Right forelimb (tissue), 1 donor: Measurements from ENCODE around the gene WDR7.

Experiments used
- DNase-seq: peaks from one replicate; pipeline ENCODE4 v3.0.0-alpha.2; 2018

Gene WDR7

DNA sequence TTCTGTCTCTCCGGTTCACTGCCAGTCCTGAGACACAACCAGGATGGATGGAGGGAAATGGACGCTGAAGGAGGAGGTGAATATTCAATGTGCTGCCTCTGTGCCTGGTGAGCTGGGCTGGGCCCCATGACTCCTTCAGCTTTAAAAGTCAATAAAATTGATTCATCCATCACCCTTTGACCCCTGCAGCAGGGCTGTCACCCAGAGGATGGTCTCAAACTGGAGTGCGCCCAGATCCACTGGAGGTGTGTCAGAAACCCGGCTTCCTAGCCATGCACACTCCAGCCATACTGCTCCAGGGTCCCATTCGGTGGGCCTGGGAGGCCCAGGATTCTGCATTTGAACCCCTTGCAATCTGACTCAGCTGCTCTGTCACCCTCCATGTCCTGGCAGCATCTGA lies 401.6 kb downstream of the WDR7 start:
- peak; percentile 17 for DNase-seq

DNA sequence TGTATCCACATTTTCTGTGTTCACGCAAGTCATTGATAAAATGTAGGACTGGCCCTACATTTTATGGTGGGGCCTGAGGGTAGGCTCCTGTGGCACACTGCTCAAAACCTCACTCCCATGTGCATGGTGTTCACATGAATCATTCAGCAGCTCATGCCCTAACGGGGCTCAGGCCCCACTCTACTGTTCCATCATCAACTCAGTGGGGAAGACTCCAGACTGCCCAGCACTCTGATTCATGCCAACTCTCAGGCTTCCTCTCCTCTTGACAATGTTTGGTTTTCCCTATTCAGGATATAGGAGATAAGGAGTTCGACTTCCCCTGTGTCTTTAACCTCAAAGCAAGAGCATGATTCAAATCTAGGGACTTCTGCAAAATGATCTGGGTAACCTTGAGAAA lies 403.7 kb downstream of the WDR7 start:
- no peak for DNase-seq

DNA sequence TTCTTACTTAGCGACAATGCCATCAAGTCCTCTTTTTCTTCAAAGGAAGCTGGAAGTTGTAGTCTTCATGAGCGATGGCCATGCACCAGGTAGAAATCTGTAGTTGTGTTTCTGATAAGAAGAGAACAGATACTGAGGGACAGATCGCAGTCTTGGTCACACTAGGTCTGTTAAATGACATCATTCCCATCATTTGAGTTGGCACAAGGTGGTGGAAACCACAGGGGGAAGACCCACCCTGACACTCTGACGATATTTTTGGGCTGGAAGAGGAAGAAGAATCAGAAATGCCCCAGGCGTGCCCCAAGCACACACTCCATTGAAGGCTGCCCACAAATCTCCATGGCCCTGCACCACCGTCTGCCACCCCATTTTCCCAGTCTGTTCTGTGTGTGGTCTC lies 406.7 kb downstream of the WDR7 start:
- DNase-seq, result no peak

DNA sequence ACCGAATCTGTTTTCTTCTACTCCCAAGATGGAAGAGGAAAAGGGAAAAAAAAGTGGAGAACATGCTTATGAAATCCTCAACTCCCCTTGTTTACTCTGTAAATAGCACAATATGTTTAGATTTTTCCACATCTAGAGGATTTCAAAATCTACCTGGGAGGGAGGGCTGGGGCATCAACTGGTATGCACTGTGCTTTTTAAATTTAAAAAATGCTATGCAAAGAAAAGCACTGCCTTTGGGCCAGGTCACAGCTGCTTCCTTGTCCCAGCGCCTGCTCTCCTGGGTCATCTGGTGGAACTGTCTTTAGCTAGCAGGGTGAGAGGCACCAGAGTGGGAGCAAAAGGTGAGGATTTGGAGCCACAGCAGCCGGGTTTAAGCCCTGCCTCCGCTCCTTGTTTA lies 407.6 kb downstream of the WDR7 start:
- no peak for DNase-seq

DNA sequence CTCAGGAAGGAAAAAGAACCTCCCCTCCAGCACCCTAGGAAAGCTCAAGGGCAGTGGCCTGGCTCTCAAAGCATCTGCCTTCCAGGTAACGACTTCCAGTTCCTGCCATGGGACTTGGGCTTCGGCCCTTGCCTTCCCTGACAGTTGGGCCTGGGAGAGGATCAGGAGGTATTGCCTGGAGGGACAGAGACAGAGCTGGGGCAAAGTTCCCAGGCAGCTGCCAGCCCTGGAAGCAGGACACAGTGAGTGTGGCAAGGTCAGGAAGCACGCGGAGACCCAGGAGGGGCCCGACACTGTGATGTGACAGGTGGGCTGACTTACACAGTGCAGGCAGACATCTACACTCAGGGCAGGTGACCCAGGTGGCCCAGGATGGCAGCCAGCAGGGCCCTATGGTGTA lies 408.2 kb downstream of the WDR7 start:
- no peak for DNase-seq

DNA sequence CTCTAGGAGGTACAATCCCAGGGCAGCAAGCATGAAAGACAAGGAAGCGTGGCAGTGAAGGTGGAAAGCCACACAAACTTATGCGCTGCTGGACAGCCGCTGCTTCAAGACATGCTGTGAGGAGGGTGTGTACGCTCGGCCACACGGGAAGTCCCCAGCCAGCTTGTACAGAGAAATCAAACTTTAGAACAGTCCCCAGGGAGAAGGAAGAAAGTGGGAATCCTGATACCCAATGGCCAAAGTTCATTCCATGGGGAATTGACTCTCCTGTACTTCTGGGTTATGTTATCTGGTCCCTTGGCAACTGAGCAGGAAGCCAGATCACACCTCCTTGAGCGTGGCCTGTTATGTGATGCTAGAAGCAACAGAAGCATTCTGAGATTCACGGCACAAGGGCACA lies 409.7 kb downstream of the WDR7 start:
- DNase-seq, result no peak

DNA sequence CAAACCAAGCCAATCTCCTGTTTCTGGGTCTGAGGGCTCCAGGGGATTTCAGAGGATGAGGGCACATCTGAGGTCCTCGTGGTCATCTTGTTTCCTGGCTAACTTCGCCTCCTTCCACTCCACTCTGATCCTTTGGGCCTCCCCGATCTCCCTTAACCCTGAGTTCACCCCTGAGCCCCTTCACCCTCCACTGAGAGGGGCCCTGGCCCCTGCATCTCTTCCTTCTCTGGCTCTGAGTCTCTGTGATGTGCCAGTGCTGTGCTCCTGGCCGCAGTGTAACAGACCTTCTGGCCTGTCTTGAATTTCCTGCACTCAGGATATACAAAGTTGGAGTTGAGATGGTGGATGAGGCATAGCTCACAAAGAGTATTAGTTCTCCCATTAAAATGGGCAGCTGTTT lies 411.0 kb downstream of the WDR7 start:
- DNase-seq, result no peak

DNA sequence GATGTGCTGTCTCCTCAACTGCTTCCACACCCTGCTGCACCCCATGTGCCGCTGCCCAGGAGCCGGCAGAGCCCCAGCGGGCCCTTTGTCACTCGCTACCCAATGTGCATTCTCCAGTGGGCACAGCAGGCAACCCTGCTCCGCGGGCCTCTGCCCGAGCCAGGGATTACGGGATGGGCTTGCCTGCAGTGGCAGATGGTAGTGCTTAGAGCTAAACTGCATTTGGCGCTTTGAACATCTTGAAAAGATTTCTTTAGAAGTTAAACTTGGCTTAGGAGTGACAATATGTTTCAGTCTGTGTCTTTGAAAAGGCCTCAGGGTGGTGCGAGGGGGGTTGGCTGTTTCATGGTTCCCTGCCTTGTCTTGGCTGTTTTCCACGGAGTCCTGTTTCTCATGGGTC lies 411.7 kb downstream of the WDR7 start:
- DNase-seq, result no peak

DNA sequence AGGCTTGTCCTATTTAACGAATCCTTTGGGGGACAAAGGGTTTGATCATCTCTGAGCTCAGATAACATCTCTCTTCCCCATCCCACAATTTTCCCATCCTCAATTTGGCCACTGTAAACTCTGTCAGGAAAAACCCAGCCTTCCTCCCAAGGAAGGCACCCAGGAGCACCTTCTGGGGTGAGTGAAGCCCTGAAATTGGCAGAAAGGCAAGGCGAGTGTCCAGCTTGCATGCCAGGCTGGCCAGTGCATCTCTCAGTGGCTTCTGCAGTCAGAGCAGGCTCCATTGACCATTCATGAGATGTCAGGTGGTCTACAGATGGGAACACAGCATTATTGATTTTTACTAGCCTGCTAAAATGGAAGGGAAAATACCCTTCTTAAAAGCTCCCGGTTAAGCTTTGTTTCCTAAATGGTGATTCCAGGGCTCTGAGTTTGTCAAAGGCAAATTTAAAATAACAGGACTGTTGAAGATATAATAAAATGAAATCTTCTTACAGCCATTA lies 412.5 kb downstream of the WDR7 start:
- DNase-seq, result no peak

DNA sequence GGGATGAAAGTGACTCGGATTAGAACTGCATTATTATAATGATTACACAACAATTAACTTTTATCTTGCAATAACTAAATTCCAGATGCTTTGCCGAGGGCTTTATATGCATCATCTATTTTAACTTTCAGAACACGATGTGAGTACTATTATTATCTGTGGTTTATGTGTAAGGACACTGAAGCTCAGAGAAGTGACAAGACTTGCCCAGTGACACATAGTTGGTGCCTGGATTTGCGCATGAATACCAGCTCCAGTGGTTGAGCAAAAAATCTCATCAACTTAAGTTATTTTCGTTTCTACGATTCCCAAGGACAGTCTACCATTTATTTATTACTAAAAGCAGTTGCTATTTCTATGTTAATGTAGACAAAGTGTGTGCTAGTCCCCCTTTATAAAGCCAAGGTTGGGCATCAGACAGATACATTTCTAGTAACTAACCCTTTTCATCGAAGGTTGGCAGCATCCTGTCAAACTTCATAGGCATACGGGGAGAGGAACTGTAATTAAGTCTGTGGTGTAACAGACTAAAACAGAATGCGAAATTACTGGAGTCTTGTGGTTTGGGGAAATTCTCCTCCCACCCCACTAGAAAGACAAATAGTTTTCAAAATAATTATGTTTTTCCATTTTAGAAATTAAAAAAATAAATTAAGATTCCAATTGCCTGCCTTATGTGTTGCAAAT lies 422.5 kb downstream of the WDR7 start:
- DNase-seq, result no peak

DNA sequence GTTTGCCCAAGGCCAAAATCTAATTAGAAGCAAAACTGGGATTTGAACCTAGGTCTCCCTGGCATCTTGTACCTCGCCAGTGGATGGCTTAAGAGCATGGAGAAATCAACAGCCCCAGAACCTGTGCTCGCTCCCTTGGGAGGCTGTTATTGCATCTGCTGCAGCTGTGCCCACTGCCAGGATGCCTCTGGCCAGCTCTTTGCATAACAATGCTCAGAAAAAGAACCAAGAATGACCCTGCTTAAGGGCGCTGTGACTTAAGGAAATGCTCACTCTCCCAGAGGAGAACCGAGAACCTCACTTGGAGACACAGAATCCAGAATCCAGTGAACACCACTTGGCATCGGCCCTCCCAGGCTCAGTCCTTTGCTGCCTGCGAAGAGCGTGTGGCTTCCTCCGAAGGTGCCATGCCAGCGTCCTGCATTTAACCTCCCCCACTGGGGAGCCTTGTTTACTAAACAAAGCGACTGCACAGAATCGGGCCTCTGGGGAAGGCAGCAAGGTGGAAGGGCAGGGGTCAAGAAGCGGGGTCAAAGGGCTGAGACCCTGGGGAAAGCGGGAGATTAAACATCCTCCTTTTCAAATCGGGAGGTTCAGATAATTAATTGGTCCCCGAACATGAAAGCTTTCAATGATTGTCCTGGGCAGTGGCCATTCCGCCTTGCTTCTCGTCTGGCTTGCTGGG lies 424.7 kb downstream of the WDR7 start:
- no peak for DNase-seq

DNA sequence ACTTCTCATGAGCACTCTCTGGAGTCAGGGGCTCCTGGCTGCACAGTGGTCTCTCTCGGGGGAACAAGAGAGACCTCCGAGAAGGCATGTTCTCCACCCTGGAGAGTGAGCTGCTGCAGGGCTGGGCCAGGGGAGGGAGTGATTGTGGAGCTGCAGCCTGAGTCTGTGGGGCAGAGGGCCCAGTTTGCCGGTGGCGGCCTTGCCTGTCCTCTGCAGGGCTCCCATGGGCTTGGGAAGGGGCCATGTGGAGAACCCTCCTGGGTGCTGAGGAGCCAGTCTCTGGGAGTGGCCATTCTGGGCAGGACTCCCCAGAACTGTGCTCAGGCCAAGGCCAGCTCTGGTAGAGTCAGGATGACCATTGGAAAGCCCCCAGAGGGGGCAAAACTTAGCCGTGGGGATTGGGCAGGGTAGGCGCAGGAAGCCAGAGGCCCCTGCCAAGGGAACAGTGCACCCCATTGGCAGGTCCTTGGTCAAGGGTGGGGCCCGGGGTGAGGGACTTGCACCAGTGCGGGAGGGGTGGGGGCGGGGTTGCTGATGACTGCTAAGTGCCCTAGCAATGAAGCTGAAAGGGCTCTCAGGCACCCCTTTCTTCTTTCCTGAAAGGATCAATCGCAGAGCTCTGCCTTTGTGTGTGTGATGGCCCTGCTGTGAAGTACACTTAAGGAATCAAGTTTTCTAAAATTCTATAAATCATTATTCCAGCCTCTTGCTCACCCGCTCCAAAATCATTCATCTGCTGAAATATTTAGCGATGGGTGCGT lies 426.0 kb downstream of the WDR7 start:
- no peak for DNase-seq

DNA sequence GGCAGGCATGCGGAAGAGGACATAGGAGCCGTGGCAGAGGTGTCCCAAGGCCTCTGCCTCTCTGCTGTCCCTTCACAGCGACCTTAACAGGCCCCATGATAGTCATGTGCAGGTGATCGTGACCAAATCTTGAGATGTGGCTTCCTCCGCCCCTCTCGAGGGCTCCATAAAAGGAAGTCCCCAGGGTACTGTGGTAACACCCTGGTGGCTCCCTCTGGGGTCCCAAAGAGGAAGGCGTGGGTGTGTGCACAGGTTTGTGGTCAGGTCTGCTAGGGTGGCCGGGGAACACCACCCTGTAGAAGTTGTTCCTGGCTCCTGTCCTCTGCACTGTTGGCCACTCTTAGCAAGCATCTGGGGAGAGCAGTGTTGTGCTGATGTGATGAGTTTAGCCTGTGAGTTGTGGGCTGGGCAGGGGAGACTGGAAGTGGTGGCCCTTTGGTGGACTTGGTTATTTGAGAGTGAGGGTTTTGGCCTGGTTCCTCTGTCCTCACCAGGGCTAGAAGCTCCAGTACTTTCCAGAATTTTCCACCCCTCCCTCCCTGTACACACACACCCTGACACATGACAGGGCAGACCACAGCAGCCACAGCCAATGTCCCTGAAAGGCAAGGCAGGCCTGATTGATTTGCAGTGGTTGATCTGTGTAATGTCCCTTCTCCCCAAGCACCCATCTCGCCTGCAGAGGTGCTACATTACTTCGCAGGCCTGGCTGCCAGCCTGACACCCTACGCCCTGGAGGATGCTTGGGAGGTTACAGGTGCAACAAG lies 426.8 kb downstream of the WDR7 start:
- DNase-seq, result no peak

DNA sequence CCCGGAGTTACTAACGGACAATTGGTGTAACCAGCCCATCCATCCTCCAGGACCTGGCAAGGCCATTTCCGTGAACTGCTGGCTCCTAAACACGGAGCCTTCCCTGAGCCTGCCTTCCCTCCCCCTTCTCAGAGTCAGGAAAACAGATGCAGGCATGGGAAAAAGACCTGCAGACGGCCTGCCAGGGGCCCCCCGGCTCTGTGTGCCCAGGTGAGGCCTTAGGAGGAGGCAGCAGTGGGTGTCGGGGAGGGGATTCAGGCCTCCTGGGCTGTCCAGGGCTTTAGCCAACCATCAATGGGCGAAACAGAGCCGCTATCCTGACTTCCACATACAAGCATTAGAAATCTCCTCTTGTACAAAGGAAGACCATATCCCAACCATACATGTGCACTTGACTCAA lies 427.5 kb downstream of the WDR7 start:
- DNase-seq, result no peak

DNA sequence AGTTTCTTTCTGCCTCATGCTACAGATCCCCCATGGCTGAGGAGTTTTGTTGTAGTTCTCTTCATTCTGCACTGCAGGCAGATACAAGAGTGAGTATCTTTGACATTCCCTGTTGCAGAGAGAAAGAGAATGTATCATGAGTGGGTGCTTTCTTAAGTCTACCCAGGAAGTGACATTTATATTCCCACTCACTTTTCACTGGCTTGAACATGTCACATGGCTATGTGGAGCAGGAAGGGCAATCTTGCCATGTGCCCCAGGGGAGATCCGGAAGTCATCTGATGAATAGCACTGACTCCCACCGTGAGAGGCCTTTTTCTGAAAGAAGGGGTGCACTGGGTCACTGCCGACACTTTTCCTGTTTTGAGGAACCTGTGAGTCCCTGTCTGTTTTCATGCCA lies 429.3 kb downstream of the WDR7 start:
- no peak for DNase-seq

DNA sequence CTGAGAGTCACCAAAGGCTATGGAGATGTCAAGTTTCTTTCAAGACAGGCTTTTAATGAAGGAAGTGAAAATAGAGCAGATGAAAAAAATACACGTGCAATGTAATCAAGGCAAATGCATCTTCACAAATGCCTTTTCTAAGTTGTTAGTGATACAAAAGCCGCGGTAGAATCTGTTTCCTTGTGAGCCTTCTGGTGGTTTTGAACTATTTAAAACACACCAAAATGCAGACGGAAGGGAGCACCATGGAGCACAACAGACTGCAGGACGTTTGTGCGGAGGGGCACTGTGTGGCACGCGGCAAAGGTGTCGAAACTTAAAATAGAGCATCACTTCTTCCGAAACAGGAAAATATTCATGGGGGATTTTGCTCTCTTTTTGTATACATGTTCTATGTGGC lies 430.7 kb downstream of the WDR7 start:
- DNase-seq, result no peak

DNA sequence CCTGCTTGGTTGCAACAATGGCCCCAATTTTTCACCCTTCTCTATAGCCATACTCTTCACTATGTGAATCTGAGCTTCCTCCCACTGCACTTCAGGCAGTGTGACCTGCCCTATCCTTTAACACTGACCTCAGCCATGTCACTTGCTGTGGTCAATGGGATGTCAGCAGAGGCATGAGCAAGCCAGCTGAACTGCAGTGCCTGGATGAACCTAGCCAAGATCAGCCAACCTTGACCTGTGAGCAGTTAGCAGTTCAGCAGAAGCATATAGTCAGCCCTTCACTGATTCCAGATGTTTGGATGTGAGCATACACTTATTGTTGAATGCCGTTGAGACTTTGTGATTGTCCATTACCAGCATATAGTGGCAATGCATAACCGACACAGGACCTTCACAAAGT lies 432.3 kb downstream of the WDR7 start:
- DNase-seq, result no peak

DNA sequence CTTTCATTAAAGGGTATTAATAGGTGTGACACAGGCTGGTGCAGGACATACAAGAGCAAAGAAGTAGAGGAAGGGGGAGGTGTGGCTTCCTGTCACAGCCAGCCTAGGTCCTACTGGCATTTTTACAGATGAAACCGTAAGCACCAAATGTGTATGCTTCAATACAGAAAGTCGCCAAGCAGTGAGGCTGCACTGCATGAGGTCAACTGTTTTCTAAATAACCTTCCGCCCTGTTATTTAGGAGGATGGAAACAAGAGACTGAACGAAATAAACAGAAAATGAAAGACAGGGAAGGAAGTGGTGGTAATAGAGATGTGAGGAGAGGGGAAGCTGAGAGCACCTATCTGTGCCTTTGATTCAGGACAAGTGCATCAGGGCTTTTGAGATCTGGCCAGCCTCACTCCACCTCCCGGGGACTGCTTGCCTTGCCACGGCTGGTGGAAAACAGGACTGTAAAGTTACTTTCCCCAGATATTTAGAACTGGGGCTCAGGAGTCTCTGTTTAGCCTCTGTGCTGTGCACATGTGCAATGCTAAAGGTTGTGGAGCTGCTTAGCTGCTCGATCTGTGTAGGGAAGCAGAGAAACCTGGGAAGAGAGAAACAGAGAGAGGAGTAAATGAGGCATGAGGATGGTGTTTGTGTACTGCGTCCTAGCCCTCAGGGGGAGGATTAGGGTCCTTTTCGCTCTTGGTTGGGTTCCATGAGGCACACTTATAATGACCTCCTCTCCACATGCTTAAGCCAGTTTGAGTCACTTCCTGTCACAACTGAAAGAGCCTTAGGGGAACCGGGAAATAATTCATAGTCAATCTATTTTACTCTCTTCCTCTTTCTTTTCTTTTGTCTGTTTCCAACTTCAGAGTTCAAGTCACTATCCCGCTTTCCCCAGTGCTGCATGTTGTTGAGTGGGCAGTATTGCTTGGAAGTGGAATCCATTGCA lies 433.4 kb downstream of the WDR7 start:
- no peak for DNase-seq

DNA sequence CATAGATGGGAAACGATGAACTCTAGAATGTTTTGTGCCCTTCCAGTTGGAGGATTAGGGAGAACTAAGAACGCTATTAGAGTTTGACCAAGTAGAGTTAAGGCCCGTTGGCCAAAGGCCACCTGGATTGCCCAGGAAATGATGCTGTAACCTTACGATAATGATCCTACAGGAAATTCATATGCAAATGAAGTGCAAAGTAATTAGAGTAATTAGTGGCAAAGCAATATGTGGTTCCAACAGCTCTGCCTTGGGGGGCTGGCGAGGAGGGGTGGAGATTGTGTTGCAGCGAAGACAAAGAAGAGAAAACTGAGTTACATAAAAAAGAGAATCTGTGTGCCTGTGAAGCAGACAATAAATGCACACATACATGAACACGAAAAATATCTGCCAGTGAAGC lies 434.2 kb downstream of the WDR7 start:
- no peak for DNase-seq

DNA sequence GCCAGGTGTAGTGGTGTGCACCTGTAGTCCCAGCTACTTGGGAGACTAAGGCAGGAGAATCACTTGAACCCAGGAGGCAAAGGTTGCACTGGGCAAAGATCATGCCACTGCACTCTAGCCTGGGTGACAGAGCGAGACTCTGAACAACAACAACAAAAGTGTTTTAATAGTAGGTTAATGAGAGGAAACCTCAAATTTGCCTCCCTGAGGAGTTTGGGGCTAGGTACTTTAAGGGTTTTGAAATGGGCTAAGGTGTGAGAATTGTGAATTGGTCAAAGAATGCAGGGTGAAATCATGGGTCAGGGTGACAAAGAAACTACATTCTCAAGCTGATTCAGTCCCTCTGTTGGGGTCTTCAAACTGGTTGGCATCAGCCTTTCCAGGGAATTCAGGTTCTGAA lies 435.0 kb downstream of the WDR7 start:
- no peak for DNase-seq
